ENCODE measurements around the gene ROBO2.

GRCh38 chr3:77040216-77040615, 317 bp downstream of the ROBO2 start:
- TF ChIP-seq CTCF (IDR thresholded peaks at IDR 0.05) (no peak), POLR2A (IDR thresholded peaks at IDR 0.05) (no peak), POLR2AphosphoS5 (IDR thresholded peaks at IDR 0.05; ENCODE audit: insufficient read depth in 1 of 2, low read depth in 1 of 2) (no peak)

All from vagina (tissue), 2 donors.